OCI-LY1 (cell line): ENCODE data around the gene OTUD6A.

Source experiments
- H2AFZ ChIP-seq: fragments of 200-600 bp; sonication (generic), shearing (Covaris generic); 2 replicates; pipeline ENCODE4 v1.6.0; 2014; ENCODE audit warnings: antibody characterized with exemption, mild to moderate bottlenecking, low read length
- H3F3A ChIP-seq: fragments of 200-600 bp; sonication (generic), shearing (Covaris generic); 2 replicates; pipeline ENCODE4 v1.6.0; 2014; ENCODE audit warnings: mild to moderate bottlenecking, antibody characterized with exemption, low read length, moderate library complexity; ENCODE audit not compliant: insufficient read depth
- H3K27ac ChIP-seq: fragments of 200-600 bp; sonication (generic); 2 replicates; pipeline ENCODE4 v1.5.1; 2014; ENCODE audit warnings: low read length, mixed run types, mild to moderate bottlenecking, low read depth; ENCODE audit not compliant: poor library complexity, severe bottlenecking
- H3K27me3 ChIP-seq: fragments of 200-600 bp; sonication (generic); 2 replicates; pipeline ENCODE4 v1.6.0; 2014; ENCODE audit warnings: antibody characterized with exemption, mild to moderate bottlenecking, low read length, moderate library complexity; ENCODE audit not compliant: insufficient read depth
- H3K36me3 ChIP-seq: fragments of 200-600 bp; sonication (generic); 2 replicates; pipeline ENCODE4 v1.6.1; 2014; ENCODE audit warnings: mild to moderate bottlenecking, antibody characterized with exemption, low read length, moderate library complexity, mixed read lengths; ENCODE audit not compliant: insufficient read depth
- H3K4me1 ChIP-seq: fragments of 200-600 bp; sonication (generic); 2 replicates; pipeline ENCODE4 v1.5.1; 2014; ENCODE audit warnings: mild to moderate bottlenecking, low read length, moderate library complexity; ENCODE audit not compliant: insufficient read depth, severe bottlenecking
- H3K4me2 ChIP-seq: fragments of 200-600 bp; sonication (generic), shearing (Covaris generic); 2 replicates; pipeline ENCODE4 v1.6.1; 2014; ENCODE audit warnings: low read length
- H3K4me3 ChIP-seq: fragments of 200-600 bp; sonication (generic); 2 replicates; pipeline ENCODE4 v1.5.1; 2014; ENCODE audit warnings: low read length, low read depth, mild to moderate bottlenecking, mixed read lengths; ENCODE audit not compliant: poor library complexity, severe bottlenecking
- H3K79me2 ChIP-seq: fragments of 200-600 bp; shearing (Covaris generic); 2 replicates; pipeline ENCODE4 v1.6.1; 2016; ENCODE audit warnings: mixed run types, low read length, mixed read lengths; ENCODE audit not compliant: insufficient read depth
- H3K9ac ChIP-seq: fragments of 200-600 bp; sonication (generic), shearing (Covaris generic); 2 replicates; pipeline ENCODE4 v1.6.1; 2014; ENCODE audit warnings: mild to moderate bottlenecking, low read length, mixed read lengths
- H3K9me2 ChIP-seq: fragments of 200-600 bp; sonication (generic), shearing (Covaris generic); 2 replicates; pipeline ENCODE4 v1.6.1; 2014; ENCODE audit warnings: low read depth, mild to moderate bottlenecking, low read length, mixed read lengths
- H3K9me3 ChIP-seq: fragments of 200-600 bp; shearing (Covaris generic); 2 replicates; pipeline ENCODE4 v1.6.1; 2014; ENCODE audit warnings: low read length, mixed read lengths
- H4K20me1 ChIP-seq: fragments of 200-600 bp; sonication (generic), shearing (Covaris generic); 2 replicates; pipeline ENCODE4 v1.6.0; 2016; ENCODE audit warnings: mild to moderate bottlenecking, low read length; ENCODE audit not compliant: insufficient read depth
- EZH2 ChIP-seq: fragments of 200-600 bp; sonication (generic), shearing (Covaris generic); IDR thresholded peaks from 2 replicates; pipeline ENCODE4 v1.8.0; 2017; ENCODE audit warnings: borderline replicate concordance, mixed run types, mild to moderate bottlenecking, antibody characterized with exemption, low read length, moderate library complexity, mixed read lengths
- TF ChIP-seq, protein P1 (sequence below): fragments of 200-600 bp; sonication (generic), shearing (Covaris generic); IDR thresholded peaks from 2 replicates; pipeline ENCODE4 v1.5.1; 2017; ENCODE audit warnings: mild to moderate bottlenecking, antibody characterized with exemption, low read length, moderate library complexity, mixed read lengths

Gene OTUD6A

DNA sequence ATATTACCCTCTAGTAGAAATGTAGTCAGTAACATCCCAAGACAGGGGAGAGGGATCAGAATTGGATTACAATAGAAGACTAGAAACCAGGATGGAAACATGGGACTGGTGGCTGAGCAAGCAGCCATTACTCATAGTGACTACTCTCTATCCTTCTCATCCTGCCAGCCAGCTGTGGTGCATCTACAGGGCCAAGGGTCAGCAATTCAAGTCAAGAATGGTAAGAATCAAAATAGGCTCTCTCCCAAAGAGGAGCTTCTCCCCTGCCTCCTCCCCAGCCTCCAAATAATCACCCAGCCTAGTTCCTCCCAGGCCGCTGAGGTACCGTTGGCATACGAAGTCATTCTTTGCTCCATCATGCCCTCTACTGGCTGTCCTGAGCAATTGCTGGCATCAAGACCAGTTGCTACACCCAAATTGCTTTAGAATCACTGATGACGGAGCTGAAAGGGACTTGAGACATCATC is 31.9 kb upstream of the OTUD6A start:
- H3K9me3 ChIP-seq: no peaks in the 10 kb centered on the region
- H3K36me3 ChIP-seq: no peaks in the 10 kb centered on the region
- no peak for TF ChIP-seq EZH2
- TF ChIP-seq, protein P1, sequence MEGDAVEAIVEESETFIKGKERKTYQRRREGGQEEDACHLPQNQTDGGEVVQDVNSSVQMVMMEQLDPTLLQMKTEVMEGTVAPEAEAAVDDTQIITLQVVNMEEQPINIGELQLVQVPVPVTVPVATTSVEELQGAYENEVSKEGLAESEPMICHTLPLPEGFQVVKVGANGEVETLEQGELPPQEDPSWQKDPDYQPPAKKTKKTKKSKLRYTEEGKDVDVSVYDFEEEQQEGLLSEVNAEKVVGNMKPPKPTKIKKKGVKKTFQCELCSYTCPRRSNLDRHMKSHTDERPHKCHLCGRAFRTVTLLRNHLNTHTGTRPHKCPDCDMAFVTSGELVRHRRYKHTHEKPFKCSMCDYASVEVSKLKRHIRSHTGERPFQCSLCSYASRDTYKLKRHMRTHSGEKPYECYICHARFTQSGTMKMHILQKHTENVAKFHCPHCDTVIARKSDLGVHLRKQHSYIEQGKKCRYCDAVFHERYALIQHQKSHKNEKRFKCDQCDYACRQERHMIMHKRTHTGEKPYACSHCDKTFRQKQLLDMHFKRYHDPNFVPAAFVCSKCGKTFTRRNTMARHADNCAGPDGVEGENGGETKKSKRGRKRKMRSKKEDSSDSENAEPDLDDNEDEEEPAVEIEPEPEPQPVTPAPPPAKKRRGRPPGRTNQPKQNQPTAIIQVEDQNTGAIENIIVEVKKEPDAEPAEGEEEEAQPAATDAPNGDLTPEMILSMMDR: peak; percentile 63
- no peaks in the 10 kb centered on the region for H3K4me1 ChIP-seq
- H4K20me1 ChIP-seq: no peaks in the 10 kb centered on the region
- H3K27me3 ChIP-seq: no peaks in the 10 kb centered on the region
- H3K9me2 ChIP-seq: no peaks in the 10 kb centered on the region
- H3K27ac ChIP-seq: no peak overlapping the region
- H3F3A ChIP-seq: no peaks in the 10 kb centered on the region
- H3K4me2 ChIP-seq: no peak overlapping the region
- H3K79me2 ChIP-seq: no peaks in the 10 kb centered on the region
- no peak overlapping the region for H3K4me3 ChIP-seq
- no peak overlapping the region for H2AFZ ChIP-seq
- no peak overlapping the region for H3K9ac ChIP-seq

DNA sequence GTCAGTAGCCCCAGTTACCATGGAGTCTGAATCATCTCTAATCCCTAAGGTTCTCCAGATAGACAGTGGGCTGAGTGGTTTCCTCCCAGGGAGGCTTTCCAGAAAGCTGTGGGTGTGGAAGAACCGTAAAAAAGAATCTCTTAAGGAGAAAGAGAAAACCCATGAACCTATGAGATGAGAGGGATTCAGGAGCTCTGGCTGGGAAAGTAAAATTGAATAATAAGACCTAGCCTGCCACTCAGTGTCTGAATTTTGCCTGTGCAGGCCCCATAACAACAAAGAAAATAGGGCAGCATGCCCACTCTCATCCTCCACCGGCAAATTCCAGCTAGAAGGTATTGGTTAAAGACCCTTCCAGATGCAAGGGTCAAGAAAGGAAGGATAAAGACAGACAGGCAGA is 29.5 kb upstream of the OTUD6A start:
- H3K4me2 ChIP-seq: no peak overlapping the region
- no peaks in the 10 kb centered on the region for H3K9me2 ChIP-seq
- no peaks in the 10 kb centered on the region for H3K9me3 ChIP-seq
- no peaks in the 10 kb centered on the region for H3K36me3 ChIP-seq
- no peaks in the 10 kb centered on the region for H3K79me2 ChIP-seq
- H4K20me1 ChIP-seq: no peaks in the 10 kb centered on the region
- H3F3A ChIP-seq: no peaks in the 10 kb centered on the region
- H3K27ac ChIP-seq: no peak overlapping the region
- H3K27me3 ChIP-seq: no peaks in the 10 kb centered on the region
- H2AFZ ChIP-seq: no peak overlapping the region
- no peak overlapping the region for H3K9ac ChIP-seq
- no peak overlapping the region for H3K4me3 ChIP-seq
- H3K4me1 ChIP-seq: no peaks in the 10 kb centered on the region
- TF ChIP-seq EZH2: no peak
- TF ChIP-seq, protein P1: no peak

DNA sequence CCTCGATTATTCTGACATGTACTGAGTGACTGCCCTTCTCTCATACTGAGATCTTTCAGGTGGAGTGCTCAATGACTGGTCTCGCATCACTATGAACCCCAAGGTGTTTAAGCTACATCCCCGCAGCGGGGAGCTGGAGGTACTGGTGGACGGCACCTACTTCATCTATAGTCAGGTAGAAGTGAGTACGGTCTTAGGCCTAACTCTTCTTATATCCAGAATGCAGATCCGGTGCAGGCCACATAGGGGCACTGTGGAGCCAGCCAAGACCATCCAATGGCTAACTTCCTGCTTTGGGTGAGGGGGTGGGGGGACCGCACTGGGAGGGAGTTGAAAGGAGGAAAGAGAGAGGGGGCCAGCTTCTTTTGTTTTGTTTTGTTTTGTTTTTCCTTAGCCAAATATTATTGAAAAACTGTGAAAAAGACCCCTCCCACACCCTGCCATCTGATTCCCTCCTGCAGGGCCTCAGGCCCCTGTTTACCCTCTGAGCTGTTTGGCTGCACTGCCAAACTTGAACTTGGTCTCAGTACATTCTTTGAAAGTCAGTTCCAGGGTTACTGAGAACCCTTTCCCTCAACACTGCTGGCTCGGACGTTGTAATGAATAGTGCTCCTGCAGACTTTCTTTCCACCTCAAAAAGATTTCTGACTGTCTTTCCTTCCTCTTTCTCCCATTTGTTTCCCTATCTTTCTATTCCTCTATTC is 28.8 kb upstream of the OTUD6A start:
- H3K9ac ChIP-seq: no peak overlapping the region
- H4K20me1 ChIP-seq: no peaks in the 10 kb centered on the region
- no peaks in the 10 kb centered on the region for H3K79me2 ChIP-seq
- no peak overlapping the region for H3K27ac ChIP-seq
- no peaks in the 10 kb centered on the region for H3K9me3 ChIP-seq
- no peaks in the 10 kb centered on the region for H3K9me2 ChIP-seq
- H3F3A ChIP-seq: no peaks in the 10 kb centered on the region
- no peak overlapping the region for H2AFZ ChIP-seq
- H3K4me1 ChIP-seq: no peaks in the 10 kb centered on the region
- H3K4me2 ChIP-seq: no peak overlapping the region
- no peaks in the 10 kb centered on the region for H3K36me3 ChIP-seq
- no peaks in the 10 kb centered on the region for H3K27me3 ChIP-seq
- no peak for TF ChIP-seq EZH2
- TF ChIP-seq, protein P1: peak; percentile 63
- H3K4me3 ChIP-seq: no peak overlapping the region
